DOHH2 (cell line): ENCODE data around the gene MKLN1.

Experiments
- H3F3A ChIP-seq: fragments of 200-600 bp; sonication (generic), shearing (Covaris generic); 2 replicates; pipeline ENCODE4 v1.6.0; 2016; ENCODE audit warnings: antibody characterized with exemption, mild to moderate bottlenecking; ENCODE audit not compliant: control insufficient read depth, insufficient read depth
- H3K27ac ChIP-seq: fragments of 200-600 bp; sonication (generic); 2 replicates; pipeline ENCODE4 v1.5.1; 2014; ENCODE audit warnings: low read depth, mild to moderate bottlenecking, low read length, moderate library complexity
- H3K27me3 ChIP-seq: fragments of 200-600 bp; sonication (generic); 2 replicates; pipeline ENCODE4 v1.6.1; 2014; ENCODE audit warnings: mild to moderate bottlenecking, low read length, mixed read lengths; ENCODE audit not compliant: control insufficient read depth
- H3K36me3 ChIP-seq: fragments of 200-600 bp; sonication (generic); 2 replicates; pipeline ENCODE4 v1.6.1; 2014; ENCODE audit warnings: mild to moderate bottlenecking, low read length, moderate library complexity, mixed read lengths; ENCODE audit not compliant: control insufficient read depth
- H3K4me1 ChIP-seq: fragments of 200-600 bp; sonication (generic); 2 replicates; pipeline ENCODE4 v1.6.1; 2014; ENCODE audit warnings: mild to moderate bottlenecking, low read length, mixed read lengths; ENCODE audit not compliant: control insufficient read depth
- H3K4me2 ChIP-seq: fragments of 200-600 bp; sonication (generic); 2 replicates; pipeline ENCODE4 v1.6.0; 2014; ENCODE audit warnings: mild to moderate bottlenecking, low read length, moderate library complexity
- H3K4me3 ChIP-seq: fragments of 200-600 bp; sonication (generic); 2 replicates; pipeline ENCODE4 v1.5.1; 2014; ENCODE audit warnings: mild to moderate bottlenecking, low read length, mixed read lengths
- H3K79me2 ChIP-seq: fragments of 200-600 bp; sonication (generic); 2 replicates; pipeline ENCODE4 v1.6.1; 2014; ENCODE audit warnings: mild to moderate bottlenecking, low read length, mixed read lengths; ENCODE audit not compliant: control insufficient read depth
- H3K9me2 ChIP-seq: fragments of 200-600 bp; sonication (generic); replicated peaks from 2 replicates; pipeline ENCODE4 v1.6.1; 2014; ENCODE audit warnings: mild to moderate bottlenecking, low read length, mixed read lengths; ENCODE audit not compliant: control insufficient read depth
- H3K9me3 ChIP-seq: fragments of 200-600 bp; sonication (generic); 2 replicates; pipeline ENCODE4 v1.6.1; 2014; ENCODE audit warnings: antibody characterized with exemption, low read length, mixed read lengths; ENCODE audit not compliant: control insufficient read depth, insufficient read depth
- H4K20me1 ChIP-seq: fragments of 200-600 bp; sonication (generic); 2 replicates; pipeline ENCODE4 v1.6.0; 2014; ENCODE audit warnings: low read depth, mild to moderate bottlenecking, antibody characterized with exemption, low read length, moderate library complexity; ENCODE audit not compliant: control insufficient read depth, insufficient read depth
- CTCF ChIP-seq: fragments of 200-600 bp; sonication (generic); IDR thresholded peaks from one replicate; pipeline ENCODE4 v1.5.1; 2014; ENCODE audit warnings: antibody characterized with exemption, mild to moderate bottlenecking, low read depth, low read length; ENCODE audit not compliant: poor library complexity, severe bottlenecking
- EZH2phosphoT487 ChIP-seq: fragments of 200-600 bp; sonication (generic); IDR thresholded peaks from 2 replicates; pipeline ENCODE4 v1.6.1; 2017; ENCODE audit warnings: borderline replicate concordance, mild to moderate bottlenecking, antibody characterized with exemption, low read length, moderate library complexity, mixed read lengths

The MKLN1 gene

DNA sequence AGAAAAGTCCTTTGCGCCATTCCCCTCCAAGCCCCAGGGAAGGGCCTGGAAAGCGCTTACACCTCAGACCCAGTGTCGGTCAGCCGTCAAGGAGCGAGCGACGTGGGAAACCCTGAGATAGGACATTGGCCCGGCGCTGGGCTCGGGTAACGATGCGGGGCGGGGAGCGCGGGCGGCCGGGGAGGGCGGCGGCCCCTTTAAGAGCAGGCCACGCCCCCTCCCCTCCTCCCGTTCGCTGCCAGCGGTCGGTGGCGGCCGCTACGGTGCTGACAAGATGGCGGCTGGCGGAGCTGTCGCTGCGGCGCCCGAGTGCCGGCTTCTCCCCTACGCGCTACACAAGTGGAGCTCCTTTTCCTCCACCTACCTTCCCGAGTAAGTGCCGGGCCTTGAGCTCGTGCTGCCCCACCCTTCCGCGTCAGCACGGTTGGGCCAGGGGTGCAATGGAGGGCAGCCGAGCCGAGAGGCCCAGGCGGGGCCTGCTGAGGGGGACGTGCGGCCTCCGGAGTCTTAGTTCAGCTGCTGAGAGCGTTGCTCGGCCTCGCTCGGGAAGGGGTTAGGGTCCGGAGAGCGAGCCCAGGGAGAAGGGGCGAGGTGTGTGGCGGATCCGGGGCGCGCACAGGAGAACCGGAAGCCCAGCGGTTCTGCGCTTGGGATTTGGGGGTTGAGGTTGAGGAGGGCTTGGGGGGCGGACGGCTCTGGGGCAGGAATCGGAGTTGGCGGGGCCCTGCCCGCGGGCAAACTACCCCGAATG is at the start of gene MKLN1:
Gene MKLN1 (plus strand): TSS at position 251 of the 751 bp plus-strand sequence. CDS start 24 bp downstream, at position 275.
- no peaks in the 10 kb centered on the region for H3K27me3 ChIP-seq
- peaks cover 9% of the 10 kb centered on the region for H3F3A ChIP-seq
- peaks cover 26% of the 10 kb centered on the region for H3K36me3 ChIP-seq
- H3K27ac ChIP-seq: peak within 1 kb of the TSS; percentile 77
- H3K4me2 ChIP-seq: peak within 1 kb of the TSS; percentile 92
- H3K9me2 ChIP-seq: no peaks in the 10 kb centered on the region
- TF ChIP-seq CTCF: no peak
- no peak for TF ChIP-seq EZH2phosphoT487
- peak within 1 kb of the TSS; percentile 97 for H3K4me3 ChIP-seq
- H3K4me1 ChIP-seq: peaks cover 64% of the 10 kb centered on the region
- peaks cover 10% of the 10 kb centered on the region; the same call in 1 of the 2 replicates for H4K20me1 ChIP-seq
- H3K9me3 ChIP-seq: no peaks in the 10 kb centered on the region
- H3K79me2 ChIP-seq: peaks cover 62% of the 10 kb centered on the region

GRCh38 chr7:131279044-131279443 is 48.6 kb upstream of the MKLN1 start:
- Histone ChIP-seq H3K36me3 (no peaks in the 10 kb centered on the region), H3K27ac (no peak overlapping the region), H3K9me3 (no peaks in the 10 kb centered on the region), H3K27me3 (no peaks in the 10 kb centered on the region), H3K9me2 (no peaks in the 10 kb centered on the region), H4K20me1 (no peaks in the 10 kb centered on the region), H3F3A (no peaks in the 10 kb centered on the region), H3K4me1 (no peaks in the 10 kb centered on the region), H3K4me3 (no peak overlapping the region), H3K4me2 (no peak overlapping the region), H3K79me2 (no peaks in the 10 kb centered on the region)
- TF ChIP-seq EZH2phosphoT487 (no peak), CTCF (no peak)

DNA sequence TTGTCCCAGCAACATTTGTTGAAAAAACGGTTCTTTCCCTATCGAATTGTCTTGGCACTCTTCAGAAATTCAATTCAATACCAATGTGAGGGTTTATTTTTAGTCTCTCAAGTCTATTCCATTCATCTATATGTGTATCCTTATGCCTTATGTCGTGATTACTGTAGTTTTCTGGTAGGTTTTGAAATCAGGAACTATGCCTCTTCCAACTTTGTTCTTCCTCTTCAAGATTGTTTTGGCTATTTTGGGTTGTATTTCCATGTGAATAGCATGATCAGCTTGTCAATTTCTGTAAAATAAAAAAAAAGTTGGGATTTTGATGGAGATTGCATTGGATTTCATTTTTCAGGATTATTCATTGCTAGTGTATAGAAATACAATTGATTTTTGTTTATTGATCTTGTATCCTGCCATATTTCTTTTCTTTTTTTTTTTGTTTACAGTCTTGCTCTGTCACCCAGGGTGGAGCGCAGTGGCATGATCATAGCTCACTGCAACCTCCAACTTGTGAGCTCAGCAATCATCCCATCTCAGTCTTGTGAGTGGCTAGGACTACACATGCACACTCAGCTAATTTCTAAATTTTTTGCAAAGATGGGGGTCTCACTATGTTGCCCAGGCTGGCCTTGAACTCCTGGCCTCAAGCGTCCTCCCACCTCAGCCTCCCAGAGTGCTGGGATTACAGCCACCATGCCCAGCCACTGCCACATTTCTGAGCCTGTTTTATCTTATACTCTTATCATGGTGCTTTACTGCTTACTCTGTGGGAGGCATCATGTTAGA is 46.2 kb upstream of the MKLN1 start:
- no peaks in the 10 kb centered on the region for H3K36me3 ChIP-seq
- no peak overlapping the region for H3K4me2 ChIP-seq
- H3K79me2 ChIP-seq: no peaks in the 10 kb centered on the region
- no peak overlapping the region for H3K27ac ChIP-seq
- no peak overlapping the region for H3K4me3 ChIP-seq
- no peaks in the 10 kb centered on the region for H3K27me3 ChIP-seq
- H3K4me1 ChIP-seq: no peaks in the 10 kb centered on the region
- H3K9me2 ChIP-seq: no peaks in the 10 kb centered on the region
- TF ChIP-seq CTCF: no peak
- no peak for TF ChIP-seq EZH2phosphoT487
- H4K20me1 ChIP-seq: no peaks in the 10 kb centered on the region
- H3F3A ChIP-seq: no peaks in the 10 kb centered on the region
- no peaks in the 10 kb centered on the region for H3K9me3 ChIP-seq
